NCI-H2107 treated with DMSO at 0.1 percent for 48 hours (cell line): Measurements from ENCODE around the gene PELI2.

Experiments used
- DNase-seq: peaks from one replicate; lab custom pipeline; 2025; ENCODE audit not compliant: unreplicated experiment; lab: John Stamatoyannopoulos, UW

Gene PELI2

GRCh38 chr14:56117765-56118610 lies at the start of gene PELI2:
Gene PELI2 (plus strand): TSS chr14:56118411. CDS start chr14:56118661, 250 bp downstream.
- DNase-seq: peak; percentile 86

- no peak for DNase-seq
Measured at GRCh38 chr14:56073799-56074198, 44.4 kb upstream of the PELI2 start.

GRCh38 chr14:56075301-56075700 lies 42.9 kb upstream of the PELI2 start:
- no peak for DNase-seq

- DNase-seq: no peak
Measured at GRCh38 chr14:56081139-56081538, 37.1 kb upstream of the PELI2 start.

- DNase-seq: no peak
Measured at GRCh38 chr14:56082880-56083279, 35.3 kb upstream of the PELI2 start.

- no peak for DNase-seq
Measured at GRCh38 chr14:56085471-56085870, 32.7 kb upstream of the PELI2 start.

- peak; percentile 67 for DNase-seq
Measured at GRCh38 chr14:56087671-56088471, 30.3 kb upstream of the PELI2 start.

GRCh38 chr14:56088941-56089340 lies 29.3 kb upstream of the PELI2 start:
- no peak for DNase-seq

GRCh38 chr14:56092763-56093162 lies 25.4 kb upstream of the PELI2 start:
- DNase-seq: no peak

- no peak for DNase-seq
Measured at GRCh38 chr14:56094076-56094475, 24.1 kb upstream of the PELI2 start.

- DNase-seq: no peak
Measured at GRCh38 chr14:56098021-56098420, 20.2 kb upstream of the PELI2 start.

- no peak for DNase-seq
Measured at GRCh38 chr14:56099081-56099797, 19.0 kb upstream of the PELI2 start.

GRCh38 chr14:56100556-56100955 lies 17.7 kb upstream of the PELI2 start:
- DNase-seq: no peak

- no peak for DNase-seq
Measured at GRCh38 chr14:56102941-56103340, 15.3 kb upstream of the PELI2 start.

- no peak for DNase-seq
Measured at GRCh38 chr14:56107615-56108014, 10.6 kb upstream of the PELI2 start.

- DNase-seq: no peak
Measured at GRCh38 chr14:56108057-56108456, 10.2 kb upstream of the PELI2 start.

GRCh38 chr14:56112781-56113180 lies 5.4 kb upstream of the PELI2 start:
- no peak for DNase-seq

GRCh38 chr14:56115334-56115870 lies 2.8 kb upstream of the PELI2 start:
- no peak for DNase-seq

- DNase-seq: no peak
Measured at GRCh38 chr14:56115976-56116893, 2.0 kb upstream of the PELI2 start.

- DNase-seq: no peak
Measured at GRCh38 chr14:56118611-56119181, 485 bp downstream of the PELI2 start.
